Measurements from ENCODE around the gene RPS5. TPM values are rescaled to one million over a fixed set of nuclear protein-coding genes. Genes with fewer than 3 reads are reported as not detected.

RPS5 gene
- total RNA-seq, 2 experiments from 2014 or later, result 1,111 to 1,173 TPM

DNA sequence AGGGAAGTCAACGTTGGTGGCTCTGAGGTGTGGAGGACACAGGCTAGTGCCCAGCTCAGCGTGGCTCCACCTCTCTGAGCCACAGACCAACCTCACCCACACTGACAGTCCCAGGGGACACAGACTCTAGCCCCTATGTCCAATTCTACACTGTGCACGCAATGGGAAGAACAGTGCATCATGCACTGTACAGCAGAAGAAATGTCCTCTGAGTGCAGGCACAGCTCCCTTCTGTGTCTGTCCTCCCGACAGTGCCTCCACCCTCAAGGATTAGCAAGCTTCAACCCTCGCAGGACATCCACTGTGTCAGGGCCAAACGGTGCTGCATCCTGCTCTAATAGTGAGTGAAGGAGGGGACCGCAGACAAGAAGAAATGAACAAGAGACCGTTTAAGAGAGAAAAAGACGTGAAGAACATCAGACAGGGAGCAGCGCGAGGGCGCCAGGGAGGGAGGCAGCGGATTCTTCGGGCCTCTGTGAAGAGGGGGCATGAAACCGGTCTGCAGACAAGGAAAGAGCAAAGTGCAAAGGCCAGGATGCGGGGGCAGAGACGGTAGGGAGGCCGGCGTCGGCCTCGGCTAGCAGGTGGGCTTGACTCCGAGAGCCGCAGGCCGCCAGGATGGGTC lies 6.9 kb upstream of the RPS5 start:
- ChIA-PET CTCF (interaction anchor here (0.5 to 0.8 kb wide), 2 partner anchors 8 to 17 kb away, joined by 3 read pairs; partner anchors contain the start of gene ZNF497), POLR2A (interaction anchor here (0.9 to 1.5 kb wide), 3 partner anchors 16 to 33 kb away, joined by 4 to 15 read pairs (median 4); partner anchors contain the start of gene ZNF497)
- peak overlapping the region; percentile 82 for H3K4me3 Mint-ChIP-seq
- no peaks in the 10 kb centered on the region for H3K9me3 Mint-ChIP-seq (ENCODE audit: insufficient read depth)
- H3K27ac Mint-ChIP-seq, result peak overlapping the region; percentile 94
- no peaks in the 10 kb centered on the region for H3K27me3 Mint-ChIP-seq (ENCODE audit: low read depth)
- H3K36me3 Mint-ChIP-seq (ENCODE audit: low read depth), result no peaks in the 10 kb centered on the region
- no peak for DNase-seq
- peaks cover 32% of the 10 kb centered on the region for H3K4me1 Mint-ChIP-seq (ENCODE audit: low read depth)
- ATAC-seq, result no peak

DNA sequence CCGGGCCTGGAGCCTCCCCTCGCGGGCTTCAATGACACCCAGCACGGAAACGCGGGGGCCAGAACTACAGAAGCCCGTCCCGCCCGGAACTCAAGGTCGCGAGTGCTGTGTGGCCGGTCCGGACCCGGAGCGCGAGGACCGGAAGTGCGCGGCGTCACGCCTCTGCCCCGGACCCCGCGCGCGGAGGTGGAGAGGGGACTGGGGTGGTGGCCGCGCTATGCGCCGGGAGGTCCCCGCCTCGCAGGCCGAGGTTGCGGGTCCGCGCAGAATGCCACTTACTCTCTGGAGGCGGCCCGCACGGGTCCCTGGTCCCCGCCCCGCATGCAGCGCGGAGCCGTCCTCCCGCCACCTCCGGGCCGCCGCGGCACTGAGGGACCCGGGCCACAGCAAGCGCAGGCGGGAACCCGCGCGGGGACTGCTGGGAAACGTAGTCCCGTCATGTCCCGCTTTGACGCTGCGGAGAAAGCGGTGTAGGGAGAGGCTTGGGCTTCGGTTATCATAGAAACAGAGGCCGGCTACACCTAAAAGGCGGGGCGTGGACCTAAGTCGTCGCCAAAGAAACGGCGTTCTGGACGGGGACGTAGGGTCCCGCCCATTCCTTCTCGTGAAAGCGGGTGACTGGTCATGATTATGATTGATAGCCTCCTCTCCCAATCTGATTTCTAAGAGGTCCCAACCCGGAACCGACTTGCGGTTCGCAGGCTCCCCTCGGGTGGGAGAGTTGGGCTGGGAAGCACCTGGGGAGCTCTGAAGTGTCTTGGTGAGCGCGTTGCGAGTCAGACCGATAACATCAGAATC lies 6.2 kb upstream of the RPS5 start, which contains the start of gene ZNF837:
TSS of gene ZNF837 (minus strand) at position 369 of the 798 bp plus-strand sequence. CDS start 11,698 bp downstream, outside the sequence.
- DNase-seq (peak; percentile 99), ATAC-seq (peak; percentile 90)
- Mint-ChIP-seq H3K27ac (peak within 1 kb of the TSS; percentile 94), H3K27me3 (ENCODE audit: low read depth) (no peaks in the 10 kb centered on the region), H3K4me3 (peak within 1 kb of the TSS; percentile 82), H3K36me3 (ENCODE audit: low read depth) (no peaks in the 10 kb centered on the region), H3K4me1 (ENCODE audit: low read depth) (peaks cover 39% of the 10 kb centered on the region), H3K9me3 (ENCODE audit: insufficient read depth) (no peaks in the 10 kb centered on the region)
- ChIA-PET POLR2A (interaction anchor here (1.0 to 1.5 kb wide), 2 partner anchors 18 to 24 kb away, joined by 3 to 15 read pairs; partner anchors contain the start of gene ZNF497), CTCF (interaction anchor here (0.7 kb wide), 1 partner anchor 28 kb away, joined by 3 read pairs; the partner anchor contains the start of gene ZNF584)

DNA sequence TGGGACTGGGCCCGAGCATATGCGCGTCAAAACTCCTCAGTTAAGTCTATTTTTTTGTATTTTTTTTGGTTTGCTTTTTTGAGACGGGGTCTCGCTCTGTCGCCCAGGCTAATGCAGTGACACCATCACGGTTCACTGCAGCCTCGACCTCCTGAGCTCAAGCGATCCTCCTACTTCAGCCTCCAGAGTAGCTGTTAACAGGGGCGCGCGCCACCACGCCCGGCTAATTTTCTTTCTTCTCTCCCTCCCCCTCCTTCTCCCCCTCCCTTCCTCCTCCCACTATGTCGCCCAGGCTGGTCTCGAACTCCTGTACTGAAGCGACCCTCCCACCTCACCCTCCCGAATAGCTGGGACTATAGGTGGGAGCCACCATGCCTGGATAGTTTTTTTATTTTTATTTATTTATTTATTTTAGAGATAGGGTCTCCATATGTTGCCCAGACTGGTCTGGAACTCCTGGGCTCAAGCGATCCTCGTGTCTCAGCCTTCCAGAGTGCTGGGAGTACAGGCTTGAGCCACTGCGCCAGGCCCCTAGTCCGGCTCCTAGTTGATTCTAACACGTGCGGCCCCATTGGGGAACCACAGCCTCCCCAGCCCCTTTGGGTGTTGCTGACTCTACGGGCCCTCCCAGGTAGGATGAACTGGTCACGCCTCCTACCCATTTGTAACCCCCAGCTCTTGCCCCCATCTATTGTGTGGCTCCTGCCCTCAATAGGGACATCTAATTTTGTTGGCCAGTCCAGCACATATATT lies 5.4 kb upstream of the RPS5 start:
- Mint-ChIP-seq H3K4me1 (ENCODE audit: low read depth) (peaks cover 40% of the 10 kb centered on the region), H3K27me3 (ENCODE audit: low read depth) (no peaks in the 10 kb centered on the region), H3K36me3 (ENCODE audit: low read depth) (no peaks in the 10 kb centered on the region), H3K9me3 (ENCODE audit: insufficient read depth) (no peaks in the 10 kb centered on the region), H3K27ac (peak overlapping the region; percentile 94), H3K4me3 (peak overlapping the region; percentile 82)
- CTCF ChIA-PET, result interaction anchor here (0.7 to 1.3 kb wide), 2 partner anchors 27 to 34 kb away, joined by 3 read pairs; partner anchors contain the start of gene ZNF584
- POLR2A ChIA-PET, result interaction anchor here (1.0 kb wide), 2 partner anchors 25 to 34 kb away, joined by 3 read pairs; no protein-coding TSS in a partner anchor
- ATAC-seq (no peak), DNase-seq (no peak)

DNA sequence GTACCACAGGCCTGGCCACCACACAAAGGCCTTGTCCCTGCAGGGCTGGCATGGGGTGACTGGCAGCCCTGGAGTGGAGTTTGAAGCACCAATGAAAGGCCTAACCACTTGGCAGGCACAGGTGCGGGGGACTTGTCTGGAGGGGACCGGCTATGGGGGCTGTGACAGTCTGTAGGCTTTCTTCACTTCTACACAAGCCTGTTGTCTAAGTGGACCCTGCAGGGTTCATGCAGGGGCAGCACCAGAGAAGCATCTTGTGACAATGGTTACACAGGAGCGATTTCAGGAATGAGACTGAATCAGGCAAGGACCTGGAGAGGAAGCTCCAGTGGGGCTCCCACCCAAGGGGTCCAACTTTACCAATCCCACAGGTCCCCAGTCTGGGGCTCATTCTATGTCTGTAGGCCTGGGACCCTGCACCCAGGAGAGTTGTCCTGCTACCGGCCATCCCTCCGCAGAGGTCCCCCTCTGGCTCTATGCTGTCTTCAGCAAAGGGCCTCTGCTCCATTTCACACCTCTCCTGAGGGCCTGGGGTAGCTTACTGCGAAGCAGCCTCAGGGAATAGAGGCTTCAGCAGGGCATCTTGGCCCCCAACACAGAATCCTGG lies 4.0 kb upstream of the RPS5 start:
- ATAC-seq, result no peak
- ChIA-PET CTCF (interaction anchor here (1.3 kb wide), 1 partner anchor 36 kb away, joined by 3 read pairs; no protein-coding TSS in a partner anchor), POLR2A (no interaction called here)
- H3K9me3 Mint-ChIP-seq (ENCODE audit: insufficient read depth), result no peaks in the 10 kb centered on the region
- H3K36me3 Mint-ChIP-seq (ENCODE audit: low read depth), result peaks cover 10% of the 10 kb centered on the region
- no peak for DNase-seq
- H3K4me3 Mint-ChIP-seq, result peak overlapping the region; percentile 40
- H3K27me3 Mint-ChIP-seq (ENCODE audit: low read depth), result no peaks in the 10 kb centered on the region
- peak overlapping the region; percentile 49 for H3K27ac Mint-ChIP-seq
- H3K4me1 Mint-ChIP-seq (ENCODE audit: low read depth), result peaks cover 44% of the 10 kb centered on the region

DNA sequence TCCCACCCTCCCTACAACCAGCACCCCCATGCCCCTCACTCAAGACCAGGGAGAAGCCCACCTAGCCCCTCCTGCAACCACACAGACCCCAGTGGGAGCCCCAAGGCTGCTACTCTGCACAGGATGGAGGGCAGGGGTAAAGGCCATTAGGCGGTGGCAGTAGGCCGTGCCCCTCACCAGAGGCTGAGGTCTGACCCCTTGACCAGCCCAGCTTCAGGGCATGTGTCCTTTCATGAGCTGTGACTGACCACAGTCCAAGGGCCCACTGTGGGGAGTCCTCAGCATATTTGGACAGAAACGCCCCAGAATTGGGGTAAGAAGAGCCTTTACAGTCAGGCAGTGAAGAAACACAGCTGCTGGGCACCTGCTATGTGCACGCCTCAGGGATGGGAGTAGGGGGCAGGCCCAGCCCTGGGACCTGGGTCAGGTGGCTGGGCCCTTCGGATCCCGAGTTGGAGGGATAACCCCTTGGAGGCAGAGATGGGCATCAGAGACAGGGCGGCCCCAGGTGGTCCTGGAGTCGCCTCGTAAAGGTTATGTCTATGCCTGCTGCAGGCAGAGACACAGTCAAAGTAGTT lies 1.7 kb upstream of the RPS5 start:
- ChIA-PET POLR2A (interaction anchor here (1.2 to 1.6 kb wide), 2 partner anchors 23 to 202 kb away, joined by 3 to 4 read pairs; partner anchors contain the start of genes ZNF274 and ZNF497), CTCF (interaction anchor here (1.0 kb wide), 1 partner anchor 134 kb away, joined by 3 read pairs; no protein-coding TSS in a partner anchor)
- no peak for ATAC-seq

DNA sequence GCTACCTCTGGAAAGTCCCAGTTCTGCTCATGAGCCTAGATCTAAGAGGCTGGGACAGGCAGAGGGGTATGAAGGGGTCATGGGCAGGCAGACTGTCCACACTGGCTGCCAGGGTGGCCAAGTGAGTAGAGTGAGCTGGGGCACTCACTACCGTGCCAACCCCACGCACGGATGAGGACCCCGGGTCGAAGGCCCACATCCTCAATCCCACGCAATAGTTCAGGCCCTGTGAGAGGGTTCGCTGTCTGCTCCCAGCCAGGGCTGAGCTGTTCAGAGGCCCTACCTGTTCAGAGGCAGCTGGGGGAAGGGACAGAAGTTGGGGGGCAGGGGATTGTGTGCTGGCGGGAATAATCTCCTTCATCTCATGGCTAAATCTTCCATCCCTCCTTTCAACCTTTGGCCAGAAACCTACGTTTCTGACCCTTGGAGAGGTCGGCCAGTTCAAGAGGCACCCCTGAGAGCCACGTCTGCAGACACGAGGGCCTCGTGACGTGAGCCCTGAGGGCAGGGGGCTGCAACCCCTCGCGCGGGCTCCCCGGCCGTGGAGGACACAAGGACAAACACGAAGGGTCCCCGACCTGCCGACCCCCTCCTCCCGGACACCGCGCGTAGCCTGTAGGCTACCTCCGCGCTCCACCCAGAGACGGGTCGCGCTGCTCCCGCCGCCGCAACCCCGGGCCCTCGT lies 1.0 kb upstream of the RPS5 start:
- H3K9me3 Mint-ChIP-seq (ENCODE audit: insufficient read depth), result no peaks in the 10 kb centered on the region
- ATAC-seq (no peak), DNase-seq (no peak)
- H3K4me1 Mint-ChIP-seq (ENCODE audit: low read depth), result peaks cover 52% of the 10 kb centered on the region
- peaks cover 30% of the 10 kb centered on the region for H3K36me3 Mint-ChIP-seq (ENCODE audit: low read depth)
- H3K27me3 Mint-ChIP-seq (ENCODE audit: low read depth), result no peaks in the 10 kb centered on the region
- POLR2A ChIA-PET, result interaction anchor here (1.0 to 2.0 kb wide), 4 partner anchors 23 to 567 kb away, joined by 3 to 11 read pairs (median 4); partner anchors contain the start of genes ZNF274 and ZNF497
- CTCF ChIA-PET, result interaction anchor here (1.0 kb wide), 1 partner anchor 133 kb away, joined by 3 read pairs; no protein-coding TSS in a partner anchor
- H3K4me3 Mint-ChIP-seq, result peak overlapping the region; percentile 97
- H3K27ac Mint-ChIP-seq, result peak overlapping the region; percentile 95

More for the DNA sequence above, 1.7 kb upstream of the RPS5 start:
- Mint-ChIP-seq H3K27me3 (ENCODE audit: low read depth) (no peaks in the 10 kb centered on the region), H3K4me3 (peak overlapping the region; percentile 97), H3K4me1 (ENCODE audit: low read depth) (peaks cover 46% of the 10 kb centered on the region), H3K9me3 (ENCODE audit: insufficient read depth) (no peaks in the 10 kb centered on the region), H3K36me3 (ENCODE audit: low read depth) (peaks cover 24% of the 10 kb centered on the region), H3K27ac (peak overlapping the region; percentile 95)
- no peak for DNase-seq

DNA sequence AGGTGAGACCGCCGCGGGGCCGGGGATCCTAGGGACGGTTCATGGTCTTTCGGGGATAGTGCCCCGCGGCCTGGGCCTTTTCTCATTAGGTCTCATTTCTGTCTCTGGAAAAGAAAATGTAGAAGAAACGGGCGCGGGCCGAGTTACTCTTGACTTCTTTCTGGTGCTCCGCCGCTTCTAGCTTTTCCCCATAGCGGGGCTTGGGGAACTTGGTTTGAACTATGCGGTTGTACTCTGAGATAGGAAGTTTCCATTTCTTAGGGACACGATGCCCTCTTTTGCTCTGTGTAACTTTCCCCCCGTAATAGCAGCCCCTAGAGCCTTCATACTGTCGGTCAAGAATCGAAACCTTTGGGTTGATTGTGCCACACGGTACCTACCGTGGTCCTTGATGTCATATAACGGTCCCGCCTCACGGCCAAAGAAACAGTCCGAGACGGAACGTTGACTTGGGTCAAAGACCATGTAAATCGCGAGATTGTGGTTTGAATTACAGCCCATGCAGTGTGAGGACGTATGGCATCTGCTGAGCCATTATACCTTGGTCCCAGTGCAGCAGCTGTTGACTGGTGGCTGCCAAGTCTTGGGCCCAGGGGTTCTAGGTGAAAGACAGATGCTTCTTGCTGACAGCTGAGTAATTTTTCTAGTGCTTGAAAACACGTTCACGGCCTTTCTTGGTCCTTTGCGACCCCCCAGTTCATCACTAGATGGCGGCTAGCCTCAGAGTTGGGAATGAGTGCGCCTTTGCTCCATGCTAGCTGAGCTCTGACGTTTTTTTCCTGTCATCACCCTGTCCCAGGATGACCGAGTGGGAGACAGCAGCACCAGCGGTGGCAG lies 487 bp downstream of the RPS5 start:
- POLR2A ChIA-PET, result interaction anchor here (0.6 to 2.0 kb wide), 6 partner anchors 19 to 157 kb away, joined by 3 to 11 read pairs (median 3); partner anchors contain the start of genes ZNF132 and ZNF497
- CTCF ChIA-PET, result interaction anchor here (1.7 to 2.2 kb wide), 2 partner anchors 132 to 193 kb away, joined by 5 to 7 read pairs; partner anchors contain the start of gene ZBTB45
- no peaks in the 10 kb centered on the region for H3K9me3 Mint-ChIP-seq (ENCODE audit: insufficient read depth)
- H3K27me3 Mint-ChIP-seq (ENCODE audit: low read depth), result no peaks in the 10 kb centered on the region
- H3K4me1 Mint-ChIP-seq (ENCODE audit: low read depth), result peaks cover 57% of the 10 kb centered on the region
- H3K27ac Mint-ChIP-seq, result peak overlapping the region; percentile 95
- DNase-seq (no peak), ATAC-seq (peak; percentile 5)
- H3K4me3 Mint-ChIP-seq, result peak overlapping the region; percentile 97
- peaks cover 42% of the 10 kb centered on the region for H3K36me3 Mint-ChIP-seq (ENCODE audit: low read depth)

DNA sequence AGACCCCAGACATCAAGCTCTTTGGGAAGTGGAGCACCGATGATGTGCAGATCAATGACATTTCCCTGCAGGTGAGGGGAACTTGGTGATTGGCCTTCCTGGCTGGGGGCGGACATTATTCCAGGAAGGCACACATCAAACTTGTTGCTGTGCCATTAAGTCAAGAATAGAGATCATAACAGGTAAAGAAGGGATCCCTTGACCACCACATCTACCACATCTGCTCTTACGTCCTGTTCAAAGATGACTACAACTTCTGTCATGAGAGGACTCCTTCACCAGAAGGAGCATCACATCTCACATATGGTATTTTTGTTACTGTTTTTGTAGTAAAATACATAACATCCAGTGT lies 1.1 kb downstream of the RPS5 start:
- ChIA-PET POLR2A (interaction anchor here (1.6 to 2.0 kb wide), 2 partner anchors 25 to 157 kb away, joined by 4 to 11 read pairs; partner anchors contain the start of gene ZNF497), CTCF (interaction anchor here (1.7 to 2.2 kb wide), 2 partner anchors 132 to 193 kb away, joined by 5 to 7 read pairs; partner anchors contain the start of gene ZBTB45)

DNA sequence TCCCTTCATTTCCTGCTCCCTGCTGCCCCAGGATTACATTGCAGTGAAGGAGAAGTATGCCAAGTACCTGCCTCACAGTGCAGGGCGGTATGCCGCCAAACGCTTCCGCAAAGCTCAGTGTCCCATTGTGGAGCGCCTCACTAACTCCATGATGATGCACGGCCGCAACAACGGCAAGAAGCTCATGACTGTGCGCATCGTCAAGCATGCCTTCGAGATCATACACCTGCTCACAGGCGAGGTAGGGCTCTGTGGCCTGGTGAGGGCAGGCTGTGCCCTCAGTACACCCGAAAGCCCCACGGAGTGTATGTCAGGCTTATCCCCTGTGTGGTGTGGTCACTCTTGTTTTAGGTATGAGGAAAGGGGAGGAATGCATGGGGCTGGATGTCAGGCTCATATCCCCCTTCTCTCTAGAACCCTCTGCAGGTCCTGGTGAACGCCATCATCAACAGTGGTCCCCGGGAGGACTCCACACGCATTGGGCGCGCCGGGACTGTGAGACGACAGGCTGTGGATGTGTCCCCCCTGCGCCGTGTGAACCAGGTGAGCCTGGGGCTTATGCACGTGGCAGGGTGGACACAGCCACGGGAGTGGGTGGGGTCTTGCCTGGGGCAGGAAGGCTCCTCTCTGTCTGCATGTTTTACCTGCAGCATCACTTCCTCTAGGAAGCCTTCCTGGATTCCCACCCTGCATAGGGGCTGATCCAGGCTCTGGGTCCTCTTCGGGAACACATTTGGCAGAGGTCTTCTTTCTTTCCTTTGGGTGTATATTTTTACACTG lies 6.1 kb downstream of the RPS5 start:
- ATAC-seq, result no peak
- Mint-ChIP-seq H3K4me3 (no peak overlapping the region), H3K4me1 (ENCODE audit: low read depth) (peaks cover 47% of the 10 kb centered on the region), H3K9me3 (ENCODE audit: insufficient read depth) (no peaks in the 10 kb centered on the region), H3K27me3 (ENCODE audit: low read depth) (no peaks in the 10 kb centered on the region), H3K36me3 (ENCODE audit: low read depth) (peaks cover 61% of the 10 kb centered on the region), H3K27ac (no peak overlapping the region)
- POLR2A ChIA-PET, result no interaction called here
- CTCF ChIA-PET, result no interaction called here
- no peak for DNase-seq

More for the DNA sequence above, 1.1 kb downstream of the RPS5 start:
- H3K36me3 Mint-ChIP-seq (ENCODE audit: low read depth), result peaks cover 48% of the 10 kb centered on the region
- H3K27ac Mint-ChIP-seq, result peak overlapping the region; percentile 95
- peak overlapping the region; percentile 97 for H3K4me3 Mint-ChIP-seq
- peaks cover 56% of the 10 kb centered on the region for H3K4me1 Mint-ChIP-seq (ENCODE audit: low read depth)
- H3K9me3 Mint-ChIP-seq (ENCODE audit: insufficient read depth), result no peaks in the 10 kb centered on the region
- no peak for DNase-seq
- H3K27me3 Mint-ChIP-seq (ENCODE audit: low read depth), result no peaks in the 10 kb centered on the region
- ATAC-seq, result no peak
